ENCODE measurements around the gene MATN3. TPM values are rescaled to one million over a fixed set of nuclear protein-coding genes. Genes with fewer than 3 reads are reported as not detected.

MATN3 gene
- total and polyA plus RNA-seq, 2 of the 13 experiments (the other 11 are each of a cell fraction or from before 2014, with no cell fraction given), result 36.1 to 208 TPM

- TF ChIP-seq FIP1L1 (IDR thresholded peaks at IDR 0.05; ENCODE audit: borderline replicate concordance, insufficient read depth, low read depth, low read length) (no peak), HMG20A (CRISPR knock-in tag; IDR thresholded peaks at IDR 0.05; ENCODE audit: borderline replicate concordance) (0 out of 2 replicates have a peak, but pooled peaks have one; percentile 41), GATA4 (IDR thresholded peaks at IDR 0.05; ENCODE audit: borderline replicate concordance, low read depth) (peak; percentile 76; the same call in 1 of the 2 replicates), TAF15 (IDR thresholded peaks at IDR 0.05; ENCODE audit: low read depth, low read length, poor library complexity, severe bottlenecking) (no peak), ZNF160 (CRISPR knock-in tag; IDR thresholded peaks at IDR 0.05) (no peak), PRDM15 (CRISPR knock-in tag; IDR thresholded peaks at IDR 0.05) (no peak), ZNF556 (CRISPR knock-in tag; IDR thresholded peaks at IDR 0.05; ENCODE audit: borderline replicate concordance) (0 out of 2 replicates have a peak, but pooled peaks have one; percentile 43), SMAD3 (CRISPR knock-in tag; IDR thresholded peaks at IDR 0.05) (no peak), ETS1 (CRISPR knock-in tag; IDR thresholded peaks at IDR 0.05) (no peak), ELK4 (CRISPR knock-in tag; IDR thresholded peaks at IDR 0.05; ENCODE audit: borderline replicate concordance) (no peak), TBX2 (CRISPR knock-in tag; IDR thresholded peaks at IDR 0.05; ENCODE audit: borderline replicate concordance) (0 out of 2 replicates have a peak, but pooled peaks have one; percentile 41), KMT2B (CRISPR knock-in tag; IDR thresholded peaks at IDR 0.05) (no peak), FOXP4 (CRISPR knock-in tag; IDR thresholded peaks at IDR 0.05) (peak; percentile 62; the same call in 1 of the 2 replicates), CENPBD1 (CRISPR knock-in tag; IDR thresholded peaks at IDR 0.05; ENCODE audit: borderline replicate concordance, low read depth) (no peak), ZNF850 (CRISPR knock-in tag; conservative IDR thresholded peaks at IDR 0.05) (no peak), ZNF317 (CRISPR knock-in tag; IDR thresholded peaks at IDR 0.05) (no peak), ZBTB1 (CRISPR knock-in tag; IDR thresholded peaks at IDR 0.05; ENCODE audit: borderline replicate concordance) (no peak), ZBTB37 (CRISPR knock-in tag; IDR thresholded peaks at IDR 0.05) (0 out of 2 replicates have a peak, but pooled peaks have one; percentile 11)
Observed at GRCh38 chr2:20013126-20013849, 820 bp upstream of the MATN3 start (continued).

Measured in HepG2 (cell line).